Osteoblast (primary cell): Measurements from ENCODE around the gene KIF2A. TPM values are rescaled to one million over a fixed set of nuclear protein-coding genes. Genes with fewer than 3 reads are reported as not detected.

ENCODE experiments used
- DNase-seq: peaks from one replicate; pipeline ENCODE4 v3.0.0; 2011; ENCODE audit warnings: low spot score, mixed read lengths; ENCODE audit not compliant: insufficient read length; ENCODE audit errors: missing footprints
- H2AFZ ChIP-seq: 2 replicates; pipeline ENCODE4 v1.6.0; 2011; ENCODE audit warnings: mild to moderate bottlenecking, low read length
- H3K27ac ChIP-seq: 2 replicates; pipeline ENCODE4 v1.5.1; 2011; ENCODE audit warnings: mild to moderate bottlenecking, low read depth, low read length, moderate library complexity
- H3K27me3 ChIP-seq: 2 replicates; pipeline ENCODE4 v1.6.0; 2012; ENCODE audit warnings: mild to moderate bottlenecking, control low read depth, inconsistent platforms, low read length, moderate library complexity; ENCODE audit not compliant: insufficient read depth
- H3K36me3 ChIP-seq: 2 replicates; pipeline ENCODE4 v1.5.1; 2011; ENCODE audit warnings: mild to moderate bottlenecking, low read length, control low read depth, moderate library complexity; ENCODE audit not compliant: insufficient read depth
- H3K4me1 ChIP-seq: 2 replicates; pipeline ENCODE4 v1.5.1; 2011; ENCODE audit warnings: mild to moderate bottlenecking, low read length, control low read depth, moderate library complexity; ENCODE audit not compliant: insufficient read depth
- H3K4me2 ChIP-seq: 2 replicates; pipeline ENCODE4 v1.6.0; 2011; ENCODE audit warnings: mild to moderate bottlenecking, low read length; ENCODE audit not compliant: insufficient read depth
- H3K4me3 ChIP-seq: fragments of 200-600 bp; sonication (generic); 3 replicates; pipeline ENCODE4 v1.5.1; 2012; ENCODE audit warnings: mild to moderate bottlenecking, low read length, inconsistent platforms; ENCODE audit not compliant: insufficient read depth
- H3K79me2 ChIP-seq: 2 replicates; pipeline ENCODE4 v1.6.0; 2012; ENCODE audit warnings: mild to moderate bottlenecking, low read length, control low read depth, inconsistent platforms; ENCODE audit not compliant: insufficient read depth
- H3K9me3 ChIP-seq: 2 replicates; pipeline ENCODE4 v1.5.1; 2011; ENCODE audit warnings: low read depth, low read length, control low read depth
- H4K20me1 ChIP-seq: 2 replicates; pipeline ENCODE4 v1.6.0; 2012; ENCODE audit warnings: mild to moderate bottlenecking, low read length, control low read depth; ENCODE audit not compliant: insufficient read depth
- total RNA-seq: library from RNA; depleted of rRNA; stranded (reverse); fragments of >200 nt; gene quantifications from 2 replicates; pipeline ENCODE4 v1.2.3, GENCODE V29; 2012
- TF ChIP-seq, protein P1 (sequence below): IDR thresholded peaks from 2 replicates; pipeline ENCODE4 v1.5.1; 2011; ENCODE audit warnings: mild to moderate bottlenecking, low read depth, low read length, moderate library complexity; ENCODE audit errors: extremely low read depth

The KIF2A gene
- total RNA-seq, 1 donor: 52.8 TPM

DNA sequence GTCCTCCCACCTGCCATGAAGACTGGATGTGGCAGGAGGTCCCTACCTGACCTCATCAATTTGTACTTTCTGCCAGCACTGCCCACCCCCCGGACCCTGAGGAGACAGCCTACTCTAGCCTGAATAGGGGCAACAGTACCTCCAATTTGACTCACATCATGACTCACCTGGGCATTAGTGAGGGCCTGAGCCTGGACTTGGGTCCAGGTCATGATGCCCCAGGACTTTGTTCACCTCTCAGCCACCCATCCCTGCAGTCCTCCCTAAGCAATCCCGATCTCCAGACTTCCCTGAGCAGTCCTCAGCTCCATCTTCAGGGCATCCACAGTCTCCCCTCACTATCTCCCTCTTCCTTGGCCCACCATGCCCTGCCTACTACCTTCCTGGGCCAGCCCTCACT is 28.1 kb downstream of the KIF2A start:
- Histone ChIP-seq H3K9me3 (no peaks in the 10 kb centered on the region), H3K27me3 (no peaks in the 10 kb centered on the region), H3K27ac (no peak overlapping the region), H3K4me3 (no peak overlapping the region), H3K79me2 (peaks cover 83% of the 10 kb centered on the region), H3K4me2 (no peak overlapping the region), H2AFZ (no peak overlapping the region), H4K20me1 (peaks cover 3% of the 10 kb centered on the region), H3K4me1 (no peaks in the 10 kb centered on the region), H3K36me3 (no peaks in the 10 kb centered on the region)
- DNase-seq: no peak
- TF ChIP-seq, protein P1, sequence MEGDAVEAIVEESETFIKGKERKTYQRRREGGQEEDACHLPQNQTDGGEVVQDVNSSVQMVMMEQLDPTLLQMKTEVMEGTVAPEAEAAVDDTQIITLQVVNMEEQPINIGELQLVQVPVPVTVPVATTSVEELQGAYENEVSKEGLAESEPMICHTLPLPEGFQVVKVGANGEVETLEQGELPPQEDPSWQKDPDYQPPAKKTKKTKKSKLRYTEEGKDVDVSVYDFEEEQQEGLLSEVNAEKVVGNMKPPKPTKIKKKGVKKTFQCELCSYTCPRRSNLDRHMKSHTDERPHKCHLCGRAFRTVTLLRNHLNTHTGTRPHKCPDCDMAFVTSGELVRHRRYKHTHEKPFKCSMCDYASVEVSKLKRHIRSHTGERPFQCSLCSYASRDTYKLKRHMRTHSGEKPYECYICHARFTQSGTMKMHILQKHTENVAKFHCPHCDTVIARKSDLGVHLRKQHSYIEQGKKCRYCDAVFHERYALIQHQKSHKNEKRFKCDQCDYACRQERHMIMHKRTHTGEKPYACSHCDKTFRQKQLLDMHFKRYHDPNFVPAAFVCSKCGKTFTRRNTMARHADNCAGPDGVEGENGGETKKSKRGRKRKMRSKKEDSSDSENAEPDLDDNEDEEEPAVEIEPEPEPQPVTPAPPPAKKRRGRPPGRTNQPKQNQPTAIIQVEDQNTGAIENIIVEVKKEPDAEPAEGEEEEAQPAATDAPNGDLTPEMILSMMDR: no peak

DNA sequence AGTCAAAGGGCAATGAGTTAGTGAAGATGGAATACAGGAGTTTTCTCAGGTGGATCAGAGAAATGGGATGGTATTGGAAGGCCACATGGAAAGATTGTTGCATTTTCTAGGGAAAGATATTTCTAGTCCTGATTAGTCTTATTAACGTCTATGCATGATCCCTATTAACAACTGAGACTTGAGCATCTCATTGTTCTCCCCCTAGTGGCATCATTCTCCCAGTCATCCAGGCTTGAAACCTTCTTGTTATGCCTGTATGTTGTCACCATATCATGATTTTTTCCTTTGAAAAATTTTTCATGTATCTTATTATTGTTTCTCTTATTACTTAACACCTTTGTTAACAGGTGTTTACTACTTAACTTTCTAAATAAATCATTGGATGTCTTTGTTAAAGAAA is 34.4 kb downstream of the KIF2A start:
- peaks cover 78% of the 10 kb centered on the region for H3K79me2 ChIP-seq
- H3K27me3 ChIP-seq: no peaks in the 10 kb centered on the region
- H3K4me3 ChIP-seq: no peak overlapping the region
- peaks cover 5% of the 10 kb centered on the region for H3K4me1 ChIP-seq
- H3K36me3 ChIP-seq: no peaks in the 10 kb centered on the region
- no peak overlapping the region for H3K4me2 ChIP-seq
- H3K9me3 ChIP-seq: no peaks in the 10 kb centered on the region
- peaks cover 17% of the 10 kb centered on the region for H4K20me1 ChIP-seq
- no peak overlapping the region for H2AFZ ChIP-seq
- peak; percentile 65 for DNase-seq
- TF ChIP-seq, protein P1: peak; percentile 36
- no peak overlapping the region for H3K27ac ChIP-seq

DNA sequence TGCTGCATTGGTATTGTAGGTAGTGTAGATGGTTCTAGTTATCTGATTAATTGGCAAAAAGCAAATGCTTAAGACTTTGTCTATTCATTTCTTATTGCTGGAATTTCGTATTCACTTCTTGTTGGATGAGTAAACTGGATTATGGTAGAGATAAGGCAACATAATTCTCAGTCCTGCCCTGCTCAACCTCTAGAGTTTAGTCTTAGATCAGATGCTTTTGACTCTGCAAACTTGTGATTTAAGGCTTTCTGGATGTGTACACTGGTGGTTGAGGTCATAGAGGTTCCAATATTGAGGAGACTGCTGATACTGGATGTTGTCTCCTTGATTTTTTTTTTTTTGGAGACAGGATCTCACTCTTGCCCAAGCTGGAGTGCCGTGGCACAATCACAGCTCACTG is 35.0 kb downstream of the KIF2A start:
- Histone ChIP-seq H3K36me3 (no peaks in the 10 kb centered on the region), H3K4me2 (no peak overlapping the region), H3K4me3 (no peak overlapping the region), H3K9me3 (no peaks in the 10 kb centered on the region), H3K79me2 (peaks cover 77% of the 10 kb centered on the region), H3K27ac (no peak overlapping the region), H2AFZ (no peak overlapping the region), H4K20me1 (peaks cover 17% of the 10 kb centered on the region), H3K27me3 (no peaks in the 10 kb centered on the region), H3K4me1 (peaks cover 5% of the 10 kb centered on the region)
- TF ChIP-seq, protein P1: no peak
- no peak for DNase-seq

DNA sequence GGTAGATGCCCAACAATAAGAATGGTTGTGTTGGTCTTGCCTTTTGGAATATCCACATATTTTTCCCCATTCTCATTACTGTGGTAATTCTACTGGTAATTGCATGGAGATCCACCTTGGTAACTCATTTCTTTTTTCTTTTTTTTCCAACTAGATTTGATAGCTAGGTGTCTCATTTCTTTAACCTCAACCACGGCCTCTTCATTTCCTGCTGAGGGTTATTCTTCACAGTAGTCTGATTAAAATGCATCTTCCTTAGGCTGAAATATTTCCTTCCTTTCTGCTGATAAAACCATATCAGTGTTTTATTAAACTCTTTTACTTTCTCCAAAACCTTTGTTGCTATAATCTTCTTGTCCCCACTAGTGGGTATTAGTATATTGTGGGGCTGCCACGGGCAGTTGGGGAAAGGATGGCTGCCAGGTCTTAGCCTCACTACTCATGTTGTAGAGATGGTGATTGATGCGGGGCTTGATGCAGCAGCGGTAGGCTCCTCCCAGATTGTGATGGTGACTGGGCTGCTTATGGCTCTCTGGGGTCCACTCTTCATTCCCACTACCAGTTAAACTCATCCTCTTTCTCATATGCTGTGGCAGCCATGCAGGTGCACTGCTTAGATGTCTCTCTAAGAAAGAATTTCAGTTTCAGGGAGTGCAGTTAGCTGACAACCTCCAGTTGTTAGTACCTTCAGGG is 35.9 kb downstream of the KIF2A start:
- TF ChIP-seq, protein P1: no peak
- no peaks in the 10 kb centered on the region for H3K9me3 ChIP-seq
- no peak overlapping the region for H2AFZ ChIP-seq
- peaks cover 76% of the 10 kb centered on the region for H3K79me2 ChIP-seq
- peaks cover 5% of the 10 kb centered on the region for H3K4me1 ChIP-seq
- H3K27me3 ChIP-seq: no peaks in the 10 kb centered on the region
- H3K4me3 ChIP-seq: no peak overlapping the region
- no peak overlapping the region for H3K27ac ChIP-seq
- H4K20me1 ChIP-seq: peaks cover 17% of the 10 kb centered on the region
- no peaks in the 10 kb centered on the region for H3K36me3 ChIP-seq
- DNase-seq: no peak
- H3K4me2 ChIP-seq: no peak overlapping the region
